ENCODE data around the gene DAPK2.

The DAPK2 gene

DNA sequence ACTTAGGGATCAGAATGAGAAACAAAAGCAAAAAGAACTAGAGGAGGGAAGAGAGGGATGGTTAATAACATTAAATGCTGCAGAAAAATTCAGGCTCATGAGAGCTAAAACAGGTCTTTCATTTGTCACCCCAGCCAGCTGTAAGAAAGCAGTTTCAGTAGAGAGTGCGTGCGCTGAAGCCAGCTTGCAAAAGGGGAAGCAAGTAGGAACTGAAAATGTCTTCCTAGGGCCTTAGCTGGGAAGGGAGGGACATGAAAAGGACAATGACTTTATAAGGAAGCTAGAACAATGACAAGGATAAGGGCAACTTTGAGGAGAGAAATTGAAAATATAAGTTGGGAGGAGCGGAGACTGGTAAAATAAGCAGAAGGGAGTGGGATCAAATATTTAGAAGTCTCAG, 44.2 kb upstream of the DAPK2 start:
- no peak for TF ChIP-seq USF1 (IDR thresholded peaks at IDR 0.05)
- no peak for TF ChIP-seq YY1 (IDR thresholded peaks at IDR 0.05; ENCODE audit: low read depth)
- TF ChIP-seq TCF12 (IDR thresholded peaks at IDR 0.05; ENCODE audit: low read depth): no peak
- no peak for TF ChIP-seq CREB1 (IDR thresholded peaks at IDR 0.05; ENCODE audit: low read depth)
- TF ChIP-seq EP300 (IDR thresholded peaks at IDR 0.05; ENCODE audit: borderline replicate concordance): no peak

GRCh38 chr15:64089543-64090280, 43.4 kb upstream of the DAPK2 start:
- TF ChIP-seq FOXM1 (IDR thresholded peaks at IDR 0.05; ENCODE audit: borderline replicate concordance, low read depth): no peak

GRCh38 chr15:64082757-64083156, 36.5 kb upstream of the DAPK2 start:
- TF ChIP-seq TEAD4 (IDR thresholded peaks at IDR 0.05): no peak
- TF ChIP-seq TCF12 (IDR thresholded peaks at IDR 0.05; ENCODE audit: low read depth): no peak
- no peak for TF ChIP-seq ZBTB7A (IDR thresholded peaks at IDR 0.05; ENCODE audit: low read depth)
- TF ChIP-seq CREB1 (IDR thresholded peaks at IDR 0.05; ENCODE audit: low read depth): no peak
- TF ChIP-seq RAD21 (IDR thresholded peaks at IDR 0.05; ENCODE audit: low read depth): no peak
- no peak for TF ChIP-seq YY1 (IDR thresholded peaks at IDR 0.05; ENCODE audit: low read depth)
- TF ChIP-seq TAF1 (IDR thresholded peaks at IDR 0.05; ENCODE audit: low read depth): no peak
- no peak for TF ChIP-seq CEBPB (IDR thresholded peaks at IDR 0.05)
- no peak for TF ChIP-seq REST (IDR thresholded peaks at IDR 0.05; ENCODE audit: low read depth)
- TF ChIP-seq USF1 (IDR thresholded peaks at IDR 0.05): no peak
- TF ChIP-seq FOXM1 (IDR thresholded peaks at IDR 0.05; ENCODE audit: borderline replicate concordance, low read depth): no peak
- no peak for TF ChIP-seq MAX (IDR thresholded peaks at IDR 0.05)
- no peak for TF ChIP-seq EGR1 (IDR thresholded peaks at IDR 0.05)
- TF ChIP-seq NFIC (IDR thresholded peaks at IDR 0.05): no peak
- TF ChIP-seq EP300 (IDR thresholded peaks at IDR 0.05; ENCODE audit: borderline replicate concordance): no peak

GRCh38 chr15:64072812-64073211, 26.5 kb upstream of the DAPK2 start:
- TF ChIP-seq MAX (IDR thresholded peaks at IDR 0.05): no peak
- no peak for TF ChIP-seq CEBPB (IDR thresholded peaks at IDR 0.05)
- no peak for TF ChIP-seq ZBTB7A (IDR thresholded peaks at IDR 0.05; ENCODE audit: low read depth)
- TF ChIP-seq NFIC (IDR thresholded peaks at IDR 0.05): no peak
- TF ChIP-seq RAD21 (IDR thresholded peaks at IDR 0.05; ENCODE audit: low read depth): no peak
- no peak for TF ChIP-seq FOXM1 (IDR thresholded peaks at IDR 0.05; ENCODE audit: borderline replicate concordance, low read depth)
- TF ChIP-seq CREB1 (IDR thresholded peaks at IDR 0.05; ENCODE audit: low read depth): no peak
- no peak for TF ChIP-seq EGR1 (IDR thresholded peaks at IDR 0.05)
- TF ChIP-seq TAF1 (IDR thresholded peaks at IDR 0.05; ENCODE audit: low read depth): no peak
- TF ChIP-seq REST (IDR thresholded peaks at IDR 0.05; ENCODE audit: low read depth): no peak
- no peak for TF ChIP-seq USF1 (IDR thresholded peaks at IDR 0.05)
- no peak for TF ChIP-seq EP300 (IDR thresholded peaks at IDR 0.05; ENCODE audit: borderline replicate concordance)
- TF ChIP-seq TCF12 (IDR thresholded peaks at IDR 0.05; ENCODE audit: low read depth): no peak
- TF ChIP-seq TEAD4 (IDR thresholded peaks at IDR 0.05): no peak
- no peak for TF ChIP-seq YY1 (IDR thresholded peaks at IDR 0.05; ENCODE audit: low read depth)

GRCh38 chr15:64071931-64072765, 25.9 kb upstream of the DAPK2 start:
- TF ChIP-seq EP300 (IDR thresholded peaks at IDR 0.05; ENCODE audit: borderline replicate concordance) (no peak), YY1 (IDR thresholded peaks at IDR 0.05; ENCODE audit: low read depth) (0 out of 2 replicates have a peak, but pooled peaks have one; percentile 38)

Measured in Ishikawa (cell line).